Suppressor macrophage treated with lipopolysaccharide for 4 hours (primary cell): ENCODE measurements around the gene FCSK.
A peak's percentile ranks its signal among the peaks of the same experiment; 100 is the strongest.

ENCODE experiments used
- DNase-seq: peaks from one replicate; pipeline ENCODE4 v3.0.0-alpha.2; 2020

Gene FCSK

GRCh38 chr16:70457446-70458166, 3.2 kb downstream of the FCSK start:
- DNase-seq: no peak

- peak; percentile 73 for DNase-seq
Measured at GRCh38 chr16:70460737-70461261, 6.4 kb downstream of the FCSK start.

DNA sequence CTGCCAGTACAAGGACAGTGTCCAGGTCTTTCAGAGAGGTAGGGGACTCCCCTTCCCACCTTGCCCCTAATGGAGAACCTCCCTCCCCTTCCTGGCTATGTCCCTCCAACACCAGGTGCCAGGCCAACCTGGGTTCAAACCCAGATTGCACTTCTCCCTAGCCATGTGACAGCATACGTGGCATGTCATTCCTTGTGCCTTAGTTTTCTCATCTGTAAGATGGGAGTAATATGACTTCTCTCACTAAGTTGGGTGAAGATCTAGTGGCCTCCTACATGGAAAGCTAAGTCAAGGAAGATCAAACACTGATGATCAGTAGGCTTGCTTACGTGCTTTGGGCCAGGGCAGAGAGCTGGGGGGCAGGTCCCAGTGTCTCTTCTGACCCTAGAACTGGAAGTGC, 8.8 kb downstream of the FCSK start:
- DNase-seq: no peak

GRCh38 chr16:70465999-70466804, 11.8 kb downstream of the FCSK start:
- no peak for DNase-seq

DNA sequence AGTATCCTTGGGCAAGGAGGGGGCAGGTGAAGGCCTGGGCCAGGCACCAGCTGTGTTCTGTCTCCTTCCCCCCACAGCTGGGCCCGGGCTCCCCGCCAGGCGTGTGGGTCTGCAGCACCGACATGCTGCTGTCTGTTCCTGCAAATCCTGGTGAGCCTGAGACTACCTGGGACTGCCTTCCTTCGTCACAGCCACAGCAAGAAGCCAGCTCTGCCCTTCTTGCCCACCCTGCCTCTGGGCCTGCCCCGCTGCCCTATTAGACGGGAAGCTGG, 12.3 kb downstream of the FCSK start:
- DNase-seq: no peak

GRCh38 chr16:70467113-70467512, 12.7 kb downstream of the FCSK start:
- DNase-seq: no peak

GRCh38 chr16:70467608-70468007, 13.2 kb downstream of the FCSK start:
- DNase-seq: no peak

- DNase-seq: no peak
Measured at GRCh38 chr16:70468776-70469525, 14.6 kb downstream of the FCSK start.

- DNase-seq: no peak
Measured at GRCh38 chr16:70470141-70470926, 15.9 kb downstream of the FCSK start.

GRCh38 chr16:70470927-70471341, 16.5 kb downstream of the FCSK start:
- peak; percentile 26 for DNase-seq

DNA sequence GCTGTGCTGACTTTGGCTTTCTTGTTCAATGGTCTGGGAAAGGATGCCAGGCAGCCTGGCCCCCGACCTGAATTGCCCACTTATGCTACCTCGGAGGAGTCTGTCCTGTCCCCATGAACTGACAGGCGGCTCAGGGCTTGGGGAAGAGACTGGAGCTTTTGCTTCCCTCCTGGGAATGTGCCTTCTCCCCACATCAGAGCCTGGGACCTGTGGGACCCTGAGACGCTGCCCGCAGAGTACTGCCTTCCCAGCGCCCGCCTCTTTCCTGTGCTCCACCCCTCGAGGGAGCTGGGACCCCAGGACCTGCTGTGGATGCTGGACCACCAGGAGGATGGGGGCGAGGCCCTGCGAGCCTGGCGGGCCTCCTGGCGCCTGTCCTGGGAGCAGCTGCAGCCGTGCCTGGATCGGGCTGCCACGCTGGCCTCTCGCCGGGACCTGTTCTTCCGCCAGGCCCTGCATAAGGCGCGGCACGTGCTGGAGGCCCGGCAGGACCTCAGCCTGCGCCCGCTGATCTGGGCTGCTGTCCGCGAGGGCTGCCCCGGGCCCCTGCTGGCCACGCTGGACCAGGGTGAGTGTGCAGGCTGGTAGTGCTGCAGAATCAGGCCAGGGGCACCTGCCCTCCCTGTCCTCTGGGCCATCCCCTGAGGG, 18.5 kb downstream of the FCSK start:
- DNase-seq: no peak

DNA sequence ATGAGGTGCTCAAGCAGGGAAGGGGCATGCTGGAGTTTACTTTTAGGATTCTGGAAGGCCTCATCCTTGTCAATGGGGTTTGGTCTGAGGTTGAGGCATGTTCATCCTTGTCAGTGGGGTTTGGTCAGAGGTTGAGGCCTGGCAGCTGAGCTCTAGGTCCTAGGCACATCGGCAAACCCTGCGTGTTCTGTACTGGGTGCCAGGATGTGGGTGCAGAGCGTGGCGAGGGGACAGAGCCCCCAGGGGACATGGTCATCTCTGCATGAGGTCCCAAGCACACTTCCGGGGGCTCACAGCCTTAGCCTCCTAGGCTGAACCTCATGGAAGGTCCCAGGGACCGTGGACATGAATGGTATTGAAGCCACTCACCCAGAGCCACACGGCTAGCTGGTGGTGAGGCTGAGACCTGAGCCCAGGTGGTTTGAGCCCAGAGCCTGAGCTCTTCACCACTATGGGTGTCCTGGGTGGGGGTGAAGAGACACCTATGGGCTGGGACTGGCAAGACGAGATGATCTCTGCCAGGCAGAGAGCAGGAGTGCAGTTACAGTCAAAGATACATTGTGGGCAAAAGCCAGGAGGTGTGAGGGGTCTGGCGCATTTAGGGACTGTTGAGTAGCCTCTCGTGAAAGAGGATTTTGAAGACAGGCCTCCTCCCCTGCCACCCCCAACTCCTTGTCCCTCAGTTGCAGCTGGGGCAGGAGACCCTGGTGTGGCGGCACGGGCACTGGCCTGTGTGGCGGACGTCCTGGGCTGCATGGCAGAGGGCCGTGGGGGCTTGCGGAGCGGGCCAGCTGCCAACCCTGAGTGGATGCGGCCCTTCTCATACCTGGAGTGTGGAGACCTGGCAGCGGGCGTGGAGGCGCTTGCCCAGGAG, 19.3 kb downstream of the FCSK start:
- no peak for DNase-seq

DNA sequence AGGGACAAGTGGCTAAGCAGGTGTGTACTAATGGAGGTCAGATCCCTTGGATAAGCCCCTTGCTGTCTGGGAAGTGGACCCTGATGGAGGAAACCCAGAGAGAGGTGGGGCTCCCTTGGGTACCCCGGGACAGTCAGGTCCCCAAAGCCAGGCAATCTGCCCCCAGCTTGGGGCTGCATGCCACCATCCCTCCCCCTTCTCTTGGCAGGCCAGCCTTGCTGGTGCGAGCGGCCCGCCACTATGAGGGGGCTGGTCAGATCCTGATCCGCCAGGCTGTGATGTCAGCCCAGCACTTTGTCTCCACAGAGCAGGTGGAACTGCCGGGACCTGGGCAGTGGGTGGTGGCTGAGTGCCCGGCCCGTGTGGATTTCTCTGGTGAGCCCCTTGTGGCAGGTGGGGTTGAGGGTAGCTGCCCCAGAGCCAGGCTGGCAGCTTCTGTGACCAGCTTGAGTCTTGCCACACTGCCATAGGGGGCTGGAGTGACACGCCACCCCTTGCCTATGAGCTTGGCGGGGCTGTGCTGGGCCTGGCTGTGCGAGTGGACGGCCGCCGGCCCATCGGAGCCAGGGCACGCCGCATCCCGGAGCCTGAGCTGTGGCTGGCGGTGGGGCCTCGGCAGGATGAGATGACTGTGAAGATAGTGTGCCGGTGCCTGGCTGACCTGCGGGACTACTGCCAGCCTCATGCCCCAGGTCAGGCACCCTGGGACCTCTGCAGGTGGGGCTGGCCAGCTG, 20.1 kb downstream of the FCSK start:
- no peak for DNase-seq

DNA sequence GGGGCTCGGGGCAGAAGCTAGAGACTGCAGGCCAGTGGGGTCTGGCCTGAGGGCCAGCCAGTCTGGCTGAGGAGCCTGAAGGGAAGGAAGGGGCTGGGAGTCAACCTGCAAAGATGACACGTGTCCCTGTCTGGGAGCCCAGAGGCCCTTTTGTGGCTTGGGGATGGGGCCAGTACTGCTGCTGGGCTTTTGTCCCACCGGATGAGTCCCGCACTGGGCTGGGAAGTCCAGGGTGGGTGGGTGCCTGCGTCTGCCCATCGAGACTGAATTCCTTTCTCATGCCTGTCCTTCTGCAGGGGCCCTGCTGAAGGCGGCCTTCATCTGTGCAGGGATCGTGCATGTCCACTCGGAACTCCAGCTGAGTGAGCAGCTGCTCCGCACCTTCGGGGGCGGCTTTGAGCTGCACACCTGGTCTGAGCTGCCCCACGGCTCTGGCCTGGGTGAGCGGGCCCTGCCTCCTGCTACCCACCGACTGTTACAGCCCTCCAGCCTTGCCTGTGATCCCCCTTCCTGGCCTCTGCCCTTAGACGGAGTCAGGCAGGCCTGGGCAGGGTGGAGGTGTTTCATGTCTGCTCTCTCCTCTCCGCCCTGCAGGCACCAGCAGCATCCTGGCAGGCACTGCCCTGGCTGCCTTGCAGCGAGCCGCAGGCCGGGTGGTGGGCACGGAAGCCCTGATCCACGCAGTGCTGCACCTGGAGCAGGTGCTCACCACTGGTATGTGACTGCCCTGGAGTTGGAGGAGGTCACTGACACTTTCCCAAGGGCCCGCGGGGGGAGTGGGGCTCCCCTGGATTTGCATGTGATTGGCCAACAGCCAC, 20.9 kb downstream of the FCSK start:
- DNase-seq: no peak

GRCh38 chr16:70476272-70477020, 22.1 kb downstream of the FCSK start:
- DNase-seq: peak; percentile 54

DNA sequence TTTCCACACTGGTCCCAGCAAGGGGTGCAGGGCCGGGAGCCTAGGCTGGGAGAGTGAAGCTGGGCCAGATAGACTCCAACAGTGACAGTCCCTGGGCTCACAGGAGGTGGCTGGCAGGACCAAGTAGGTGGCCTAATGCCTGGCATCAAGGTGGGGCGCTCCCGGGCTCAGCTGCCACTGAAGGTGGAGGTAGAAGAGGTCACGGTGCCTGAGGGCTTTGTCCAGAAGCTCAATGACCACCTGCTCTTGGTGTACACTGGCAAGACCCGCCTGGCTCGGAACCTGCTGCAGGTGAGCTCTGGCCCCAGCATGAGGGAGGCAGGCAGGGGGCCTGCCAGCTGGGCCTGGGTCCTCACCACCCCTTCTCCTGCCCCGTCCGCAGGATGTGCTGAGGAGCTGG, 23.8 kb downstream of the FCSK start:
- DNase-seq: no peak

DNA sequence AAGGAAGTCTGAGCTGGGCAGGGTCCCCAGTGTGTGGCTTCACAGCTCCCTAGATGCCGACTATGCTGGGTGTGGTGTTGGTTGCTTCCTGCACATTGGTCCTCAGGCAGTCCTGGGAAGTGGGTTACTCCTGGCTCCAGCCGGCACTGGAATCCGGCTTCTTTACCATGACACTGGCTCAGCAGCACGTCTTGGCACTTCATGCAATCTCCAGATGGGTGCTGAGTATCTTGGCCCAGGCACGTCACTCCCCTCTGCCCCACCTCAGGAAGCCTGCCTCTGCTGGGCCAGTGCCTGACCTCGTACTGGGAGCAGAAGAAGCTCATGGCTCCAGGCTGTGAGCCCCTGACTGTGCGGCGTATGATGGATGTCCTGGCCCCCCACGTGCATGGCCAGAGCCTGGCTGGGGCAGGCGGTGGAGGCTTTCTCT, 24.5 kb downstream of the FCSK start:
- no peak for DNase-seq
